MCF 10A (cell line): ENCODE measurements around the gene MTHFS. TPM values are rescaled to one million over a fixed set of nuclear protein-coding genes. Genes with fewer than 3 reads are reported as not detected.

ENCODE experiments used
- Bru-seq: library from RNA; stranded (reverse); fragments of 400-500 nt; gene quantifications from one replicate; lab custom pipeline; 2021; lab: Mats Ljungman, UMichigan
- BruChase-seq, 2 experiments: library from RNA; stranded (reverse); fragments of 400-500 nt; gene quantifications; one replicate each; lab custom pipeline; 2021; lab: Mats Ljungman, UMichigan
- BruUV-seq: library from RNA; stranded (reverse); fragments of 400-500 nt; replicated peaks from 2 replicates; lab custom pipeline; 2021; lab: Mats Ljungman, UMichigan
- CTCF ChIA-PET: fragments of 300-600 bp; sonication (Branson Sonifier 250); formaldehyde crosslinking; extraction: SDS; loops from one replicate; lab custom pipeline; 2021; ENCODE audit warnings: antibody characterized with exemption, inconsistent platforms; lab: Yijun Ruan, JAX
- POLR2A ChIA-PET: fragments of 300-600, 350-650 bp; sonication (Branson Sonifier 250); formaldehyde crosslinking; extraction: SDS; loops from one replicate; lab custom pipeline; 2020; ENCODE audit warnings: antibody characterized with exemption, inconsistent platforms; lab: Yijun Ruan, JAX
- DNase-seq: peaks from one replicate; pipeline ENCODE4 v3.0.0-alpha.2; 2018; ENCODE audit not compliant: unreplicated experiment
- H3K27ac Mint-ChIP-seq: one replicate; pipeline ENCODE4 v1.8.0; 2022; ENCODE audit warnings: mild to moderate bottlenecking, low read depth, mixed read lengths; ENCODE audit not compliant: unreplicated experiment
- H3K27me3 Mint-ChIP-seq: one replicate; pipeline ENCODE4 v1.8.0; 2022; ENCODE audit warnings: mixed read lengths; ENCODE audit not compliant: insufficient read depth, unreplicated experiment
- H3K36me3 Mint-ChIP-seq: one replicate; pipeline ENCODE4 v1.8.0; 2022; ENCODE audit warnings: mild to moderate bottlenecking, moderate library complexity, mixed read lengths; ENCODE audit not compliant: insufficient read depth, unreplicated experiment
- H3K4me1 Mint-ChIP-seq: one replicate; pipeline ENCODE4 v1.8.0; 2022; ENCODE audit warnings: mixed read lengths; ENCODE audit not compliant: insufficient read depth, unreplicated experiment
- H3K4me3 Mint-ChIP-seq: one replicate; pipeline ENCODE4 v1.8.0; 2022; ENCODE audit warnings: mild to moderate bottlenecking, moderate library complexity, mixed read lengths; ENCODE audit not compliant: unreplicated experiment
- H3K9me3 Mint-ChIP-seq: one replicate; pipeline ENCODE4 v1.8.0; 2022; ENCODE audit warnings: mixed read lengths; ENCODE audit not compliant: unreplicated experiment
- CTCF ChIP-seq: fragments of 200-600 bp; IDR thresholded peaks from one replicate; pipeline ENCODE4 v1.8.0; 2022; ENCODE audit warnings: antibody characterized with exemption, mild to moderate bottlenecking; ENCODE audit not compliant: unreplicated experiment
- intact Hi-C: fragments of 100-400 bp; cut with micrococcal nuclease; formaldehyde crosslinking; loops from 2 replicates; pipeline ENCODE4 v1.14.1; 2022
- long read RNA-seq: library from polyadenylated mRNA; stranded (forward); transcript quantifications from one replicate; pipeline ENCODE4 v2.0.0, GENCODE V29; 2022
- total RNA-seq: library from RNA; stranded (reverse); gene quantifications from 2 replicates; pipeline ENCODE4 v1.2.3, GENCODE V29; 2022

The MTHFS gene
- 28.5 and 34.5 TPM in 2 replicates for total RNA-seq
- percentile 72 among the genes with signal in this experiment for Bru-seq, nascent RNA
- BruChase-seq, experiment 1, labeled RNA remaining after a 6-hour chase: percentile 85 among the genes with signal in this experiment
- percentile 75 among the genes with signal in this experiment for BruChase-seq, experiment 2, labeled RNA remaining after a 2-hour chase
- long read RNA-seq, transcript MTHFS-201 (3 exons, 907 nt): major isoform, 43 of 77 reads
- long read RNA-seq, partial matches to known transcripts: 0 of 77 reads
- long read RNA-seq, other reads (novel, unspliced or antisense): 34 of 77 reads

- H3K27me3 Mint-ChIP-seq: no peaks in the 10 kb centered on the region
- ChIA-PET POLR2A (interaction anchor here (0.6 to 4.6 kb wide), 13 partner anchors 10 to 1329 kb away, joined by 3 to 63 read pairs (median 3); partner anchors contain the start of gene ZFAND6), CTCF (interaction anchor here (0.6 to 1.7 kb wide), 4 partner anchors 96 to 515 kb away, joined by 3 to 8 read pairs (median 3); no protein-coding TSS in a partner anchor)
- H3K36me3 Mint-ChIP-seq: peaks cover 25% of the 10 kb centered on the region
- peak; percentile 45 for TF ChIP-seq CTCF
- peak within 1 kb of the TSS; percentile 85 for H3K27ac Mint-ChIP-seq
- H3K4me1 Mint-ChIP-seq: peaks cover 38% of the 10 kb centered on the region
- peak within 1 kb of the TSS; percentile 84 for H3K4me3 Mint-ChIP-seq
- peak; percentile 75 for DNase-seq
- intact Hi-C loops: loop anchor here (1.0 to 5.0 kb wide), 4 partner anchors 96 to 275 kb away; partner anchors contain the start of genes FAH and ZFAND6
- peaks cover 9% of the 10 kb centered on the region for H3K9me3 Mint-ChIP-seq
- no TSS peak for BruUV-seq
Measured at GRCh38 chr15:79896634-79897379, at the start of gene MTHFS. MTHFS (minus strand) TSS chr15:79897014; CDS start chr15:79896988, 26 bp downstream.

GRCh38 chr15:79944622-79945021 is 47.8 kb upstream of the MTHFS start:
- intact Hi-C loops: no loop called here
- Mint-ChIP-seq H3K4me3 (no peak overlapping the region), H3K27ac (no peak overlapping the region), H3K27me3 (peaks cover 8% of the 10 kb centered on the region), H3K4me1 (no peaks in the 10 kb centered on the region), H3K36me3 (no peaks in the 10 kb centered on the region), H3K9me3 (no peaks in the 10 kb centered on the region)
- BruUV-seq: no TSS peak
- DNase-seq: no peak
- ChIA-PET POLR2A (no interaction called here), CTCF (interaction anchor here (0.6 to 1.5 kb wide), 3 partner anchors 48 to 165 kb away, joined by 3 to 6 read pairs (median 3); no protein-coding TSS in a partner anchor)
- no peak for TF ChIP-seq CTCF

DNA sequence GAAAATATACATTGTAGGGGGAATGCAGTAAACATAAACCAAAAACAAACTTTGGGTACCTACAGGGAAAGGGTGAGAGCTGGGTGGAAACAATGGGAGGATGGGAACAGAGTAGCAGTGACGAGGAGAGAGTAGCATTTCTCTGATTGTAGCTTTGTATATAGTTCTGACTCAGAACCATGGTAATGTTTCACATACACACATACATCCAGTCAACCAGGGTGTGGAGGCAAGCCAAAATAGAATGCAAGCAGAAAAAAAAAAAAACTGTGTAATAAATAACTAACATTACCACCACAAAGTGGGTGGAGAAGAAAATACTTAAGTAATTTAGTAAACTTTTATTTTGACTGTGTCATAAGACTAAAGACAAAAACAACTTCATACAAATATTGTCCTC is 47.0 kb upstream of the MTHFS start:
- no peak for TF ChIP-seq CTCF
- ChIA-PET POLR2A (no interaction called here), CTCF (no interaction called here)
- H3K4me3 Mint-ChIP-seq: no peak overlapping the region
- no peak overlapping the region for H3K27ac Mint-ChIP-seq
- intact Hi-C loops: no loop called here
- no peaks in the 10 kb centered on the region for H3K36me3 Mint-ChIP-seq
- no peaks in the 10 kb centered on the region for H3K4me1 Mint-ChIP-seq
- peaks cover 8% of the 10 kb centered on the region for H3K27me3 Mint-ChIP-seq
- H3K9me3 Mint-ChIP-seq: no peaks in the 10 kb centered on the region
- BruUV-seq: no TSS peak
- peak; percentile 20 for DNase-seq
